ENCODE measurements around the gene PLEKHM3. TPM values are rescaled to one million over a fixed set of nuclear protein-coding genes. Genes with fewer than 3 reads are reported as not detected.
A peak's percentile ranks its signal among the peaks of the same experiment; 100 is the strongest.
"Not testable (repeated sequence)": the region's sequence is repeated elsewhere in the genome, so short reads cannot be mapped to it uniquely, and the experiment has no call there.

PLEKHM3 gene
- polyA plus RNA-seq, 4 donors, result 0.89 to 12.1 (median 2.1) TPM

GRCh38 chr2:208025814-208026184, 472 bp upstream of the PLEKHM3 start:
- no peaks in the 10 kb centered on the region for H3K27me3 ChIP-seq (ENCODE audit: control insufficient read depth in 3 of 3, insufficient read depth in 3 of 3, low read length in 3 of 3)
- no peak for DNase-seq
- H3K9me3 ChIP-seq (ENCODE audit: control insufficient read depth in 2 of 2, insufficient read depth in 1 of 2, low read depth in 1 of 2, low read length in 1 of 2), result no peaks in the 10 kb centered on the region
- no peak for FAIRE-seq
- WGBS, 3 donors, result 48 to 58% (median 56%) methylated on average over 10 of the region's 10 CpGs
- H3K4me3 ChIP-seq (ENCODE audit: low read depth in 1 of 3, low read length in 3 of 3), result peak overlapping the region in 2 of 3 donors; percentile 69 to 85
- H3K4me1 ChIP-seq (ENCODE audit: control insufficient read depth in 3 of 3, insufficient read depth in 2 of 3, low read depth in 1 of 3, low read length in 2 of 3), result peaks cover 0 to 5% (median 0%) of the 10 kb centered on the region in 3 donors
- H3K27ac ChIP-seq (ENCODE audit: low read depth in 1 of 3, low read length in 2 of 3), result peak overlapping the region in 2 of 3 donors; percentile 78 to 86
- H3K36me3 ChIP-seq (ENCODE audit: control insufficient read depth in 3 of 3, insufficient read depth in 2 of 3, low read depth in 1 of 3, low read length in 3 of 3), result peaks cover 0 to 2% (median 0%) of the 10 kb centered on the region in 3 donors

DNA sequence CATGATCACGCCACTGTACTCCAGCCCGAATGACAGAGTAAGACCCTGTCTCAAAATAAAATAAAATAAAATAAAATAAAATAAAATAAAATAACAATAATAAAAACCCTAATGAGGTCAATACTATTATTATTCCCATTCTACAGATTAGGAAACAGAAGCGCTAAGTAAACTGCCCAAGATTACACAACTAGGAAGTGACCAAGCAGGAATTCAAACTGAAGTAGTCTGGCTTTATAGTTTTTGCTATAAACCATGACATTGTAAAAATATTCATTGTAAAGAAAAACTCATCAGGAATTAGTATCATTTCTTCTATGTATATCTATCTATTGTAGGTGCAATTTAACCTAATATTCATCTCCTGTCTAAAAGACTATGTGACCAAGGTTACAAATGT, 1.2 kb downstream of the PLEKHM3 start:
- peaks cover 0 to 8% (median 0%) of the 10 kb centered on the region in 3 donors for H3K4me1 ChIP-seq (ENCODE audit: control insufficient read depth in 3 of 3, insufficient read depth in 2 of 3, low read depth in 1 of 3, low read length in 2 of 3)
- H3K27me3 ChIP-seq (ENCODE audit: control insufficient read depth in 3 of 3, insufficient read depth in 3 of 3, low read length in 3 of 3), result no peaks in the 10 kb centered on the region
- WGBS, 3 donors, result 95 to 97% (median 96%) methylated on average over 3 of the region's 3 CpGs
- no peaks in the 10 kb centered on the region for H3K9me3 ChIP-seq (ENCODE audit: control insufficient read depth in 2 of 2, insufficient read depth in 1 of 2, low read depth in 1 of 2, low read length in 1 of 2)
- no peak overlapping the region for H3K4me3 ChIP-seq (ENCODE audit: low read depth in 1 of 3, low read length in 3 of 3)
- FAIRE-seq (no peak), DNase-seq (no peak)
- no peak overlapping the region for H3K27ac ChIP-seq (ENCODE audit: low read depth in 1 of 3, low read length in 2 of 3)
- peaks cover 0 to 2% (median 0%) of the 10 kb centered on the region in 3 donors for H3K36me3 ChIP-seq (ENCODE audit: control insufficient read depth in 3 of 3, insufficient read depth in 2 of 3, low read depth in 1 of 3, low read length in 3 of 3)

- Histone ChIP-seq H3K36me3 (ENCODE audit: control insufficient read depth in 3 of 3, insufficient read depth in 2 of 3, low read depth in 1 of 3, low read length in 3 of 3) (peaks cover 0 to 2% (median 0%) of the 10 kb centered on the region in 3 donors), H3K9me3 (ENCODE audit: control insufficient read depth in 2 of 2, insufficient read depth in 1 of 2, low read depth in 1 of 2, low read length in 1 of 2) (no peaks in the 10 kb centered on the region), H3K27ac (ENCODE audit: low read depth in 1 of 3, low read length in 2 of 3) (no peak overlapping the region), H3K4me3 (ENCODE audit: low read depth in 1 of 3, low read length in 3 of 3) (no peak overlapping the region), H3K4me1 (ENCODE audit: control insufficient read depth in 3 of 3, insufficient read depth in 2 of 3, low read depth in 1 of 3, low read length in 2 of 3) (peaks cover 0 to 20% (median 2%) of the 10 kb centered on the region in 3 donors), H3K27me3 (ENCODE audit: control insufficient read depth in 3 of 3, insufficient read depth in 3 of 3, low read length in 3 of 3) (no peaks in the 10 kb centered on the region)
- no peak for FAIRE-seq
- WGBS, 3 donors, result 88 to 94% (median 92%) methylated on average over 2 of the region's 2 CpGs
- DNase-seq, result no peak
Observed at GRCh38 chr2:208020253-208020652, 5.1 kb downstream of the PLEKHM3 start.

GRCh38 chr2:208018124-208018712, 7.1 kb downstream of the PLEKHM3 start:
- FAIRE-seq, result not testable (repeated sequence)
- 40 to 67% (median 46%) methylated on average over 5 of the region's 5 CpGs for WGBS, 3 donors

GRCh38 chr2:208017721-208018120, 7.6 kb downstream of the PLEKHM3 start:
- 40 to 54% (median 43%) methylated on average over 5 of the region's 5 CpGs for WGBS, 3 donors
- DNase-seq (no peak), FAIRE-seq (no peak)
- Histone ChIP-seq H3K36me3 (ENCODE audit: control insufficient read depth in 3 of 3, insufficient read depth in 2 of 3, low read depth in 1 of 3, low read length in 3 of 3) (no peaks in the 10 kb centered on the region), H3K4me1 (ENCODE audit: control insufficient read depth in 3 of 3, insufficient read depth in 2 of 3, low read depth in 1 of 3, low read length in 2 of 3) (peaks cover 2 to 39% (median 7%) of the 10 kb centered on the region in 3 donors), H3K9me3 (ENCODE audit: control insufficient read depth in 2 of 2, insufficient read depth in 1 of 2, low read depth in 1 of 2, low read length in 1 of 2) (no peaks in the 10 kb centered on the region), H3K27ac (ENCODE audit: low read depth in 1 of 3, low read length in 2 of 3) (peak overlapping the region in 1 of 3 donors; percentile 1), H3K4me3 (ENCODE audit: low read depth in 1 of 3, low read length in 3 of 3) (no peak overlapping the region), H3K27me3 (ENCODE audit: control insufficient read depth in 3 of 3, insufficient read depth in 3 of 3, low read length in 3 of 3) (no peaks in the 10 kb centered on the region)

More at GRCh38 chr2:208018124-208018712, 7.1 kb downstream of the PLEKHM3 start:
- not testable (repeated sequence) for H3K9me3 ChIP-seq (ENCODE audit: control insufficient read depth in 2 of 2, insufficient read depth in 1 of 2, low read depth in 1 of 2, low read length in 1 of 2); H3K27me3 ChIP-seq (ENCODE audit: control insufficient read depth in 3 of 3, insufficient read depth in 3 of 3, low read length in 3 of 3); H3K36me3 ChIP-seq (ENCODE audit: control insufficient read depth in 3 of 3, insufficient read depth in 2 of 3, low read depth in 1 of 3, low read length in 3 of 3); H3K4me3 ChIP-seq (ENCODE audit: low read depth in 1 of 3, low read length in 3 of 3)
- peaks cover 2 to 38% (median 7%) of the 10 kb centered on the region in 3 donors for H3K4me1 ChIP-seq (ENCODE audit: control insufficient read depth in 3 of 3, insufficient read depth in 2 of 3, low read depth in 1 of 3, low read length in 2 of 3)
- peak overlapping the region in 1 of 3 donors; percentile 40 for H3K27ac ChIP-seq (ENCODE audit: low read depth in 1 of 3, low read length in 2 of 3)
- DNase-seq, result peak in 1 of 2 donors; percentile 42

- H3K36me3 ChIP-seq (ENCODE audit: control insufficient read depth in 3 of 3, insufficient read depth in 2 of 3, low read depth in 1 of 3, low read length in 3 of 3), result no peaks in the 10 kb centered on the region
- FAIRE-seq (no peak), DNase-seq (peak; percentile 20 to 75)
- 14 to 49% (median 15%) methylated on average over 2 of the region's 2 CpGs for WGBS, 3 donors
- peaks cover 5 to 41% (median 8%) of the 10 kb centered on the region in 3 donors for H3K4me1 ChIP-seq (ENCODE audit: control insufficient read depth in 3 of 3, insufficient read depth in 2 of 3, low read depth in 1 of 3, low read length in 2 of 3)
- peak overlapping the region in 1 of 3 donors; percentile 57 for H3K27ac ChIP-seq (ENCODE audit: low read depth in 1 of 3, low read length in 2 of 3)
- H3K4me3 ChIP-seq (ENCODE audit: low read depth in 1 of 3, low read length in 3 of 3), result no peak overlapping the region
- no peaks in the 10 kb centered on the region for H3K27me3 ChIP-seq (ENCODE audit: control insufficient read depth in 3 of 3, insufficient read depth in 3 of 3, low read length in 3 of 3)
- no peaks in the 10 kb centered on the region for H3K9me3 ChIP-seq (ENCODE audit: control insufficient read depth in 2 of 2, insufficient read depth in 1 of 2, low read depth in 1 of 2, low read length in 1 of 2)
Observed at GRCh38 chr2:208015475-208015874, 9.9 kb downstream of the PLEKHM3 start.

GRCh38 chr2:208013285-208014178, 11.8 kb downstream of the PLEKHM3 start:
- peaks cover 5 to 37% (median 9%) of the 10 kb centered on the region in 3 donors for H3K4me1 ChIP-seq (ENCODE audit: control insufficient read depth in 3 of 3, insufficient read depth in 2 of 3, low read depth in 1 of 3, low read length in 2 of 3)
- no peaks in the 10 kb centered on the region for H3K27me3 ChIP-seq (ENCODE audit: control insufficient read depth in 3 of 3, insufficient read depth in 3 of 3, low read length in 3 of 3)
- FAIRE-seq, result no peak
- H3K9me3 ChIP-seq (ENCODE audit: control insufficient read depth in 2 of 2, insufficient read depth in 1 of 2, low read depth in 1 of 2, low read length in 1 of 2), result no peaks in the 10 kb centered on the region
- no peaks in the 10 kb centered on the region for H3K36me3 ChIP-seq (ENCODE audit: control insufficient read depth in 3 of 3, insufficient read depth in 2 of 3, low read depth in 1 of 3, low read length in 3 of 3)
- WGBS, 3 donors, result 86 to 87% (median 86%) methylated on average over 9 of the region's 9 CpGs
- H3K4me3 ChIP-seq (ENCODE audit: low read depth in 1 of 3, low read length in 3 of 3), result no peak overlapping the region
- DNase-seq, result peak; percentile 32 to 37
- H3K27ac ChIP-seq (ENCODE audit: low read depth in 1 of 3, low read length in 2 of 3), result peak overlapping the region in 2 of 3 donors; percentile 21 to 50

DNA sequence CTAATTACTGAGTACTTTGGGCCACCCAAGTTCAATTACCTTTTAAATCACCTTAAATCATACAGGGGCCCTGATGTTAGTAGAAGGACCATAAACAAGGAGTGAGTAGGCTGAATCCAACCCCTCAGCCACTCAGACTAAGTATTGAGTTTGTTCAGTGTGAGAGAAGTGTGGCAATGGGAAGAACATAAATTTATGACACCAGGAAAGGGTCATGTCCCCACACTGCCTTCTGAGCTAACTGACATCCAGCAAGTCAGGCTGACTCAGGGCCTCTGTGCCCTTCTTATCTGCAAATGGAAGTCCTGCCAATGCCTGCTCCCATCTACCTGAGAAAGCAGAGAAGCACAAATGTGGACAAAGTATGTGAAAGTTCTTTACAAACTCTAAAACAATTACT, 12.9 kb downstream of the PLEKHM3 start:
- Histone ChIP-seq H3K27ac (ENCODE audit: low read depth in 1 of 3, low read length in 2 of 3) (peak overlapping the region in 2 of 3 donors; percentile 11 to 66), H3K4me3 (ENCODE audit: low read depth in 1 of 3, low read length in 3 of 3) (no peak overlapping the region), H3K36me3 (ENCODE audit: control insufficient read depth in 3 of 3, insufficient read depth in 2 of 3, low read depth in 1 of 3, low read length in 3 of 3) (no peaks in the 10 kb centered on the region), H3K27me3 (ENCODE audit: control insufficient read depth in 3 of 3, insufficient read depth in 3 of 3, low read length in 3 of 3) (no peaks in the 10 kb centered on the region), H3K4me1 (ENCODE audit: control insufficient read depth in 3 of 3, insufficient read depth in 2 of 3, low read depth in 1 of 3, low read length in 2 of 3) (peaks cover 5 to 29% (median 9%) of the 10 kb centered on the region in 3 donors), H3K9me3 (ENCODE audit: control insufficient read depth in 2 of 2, insufficient read depth in 1 of 2, low read depth in 1 of 2, low read length in 1 of 2) (no peaks in the 10 kb centered on the region)
- FAIRE-seq, result no peak
- peak; percentile 65 to 84 for DNase-seq

All from small intestine (tissue), 7 donors.